Activated CD8-positive, alpha-beta memory T cell treated with anti-CD3 and anti-CD28 coated beads for 4 hours (primary cell): ENCODE results near the gene WDR19.

ENCODE experiments used
- DNase-seq, 2 donors: peaks; one replicate each; pipeline ENCODE4 v3.0.0-alpha.2; 2020; ENCODE audit warnings: low read depth in 2 of 2

WDR19 gene

DNA sequence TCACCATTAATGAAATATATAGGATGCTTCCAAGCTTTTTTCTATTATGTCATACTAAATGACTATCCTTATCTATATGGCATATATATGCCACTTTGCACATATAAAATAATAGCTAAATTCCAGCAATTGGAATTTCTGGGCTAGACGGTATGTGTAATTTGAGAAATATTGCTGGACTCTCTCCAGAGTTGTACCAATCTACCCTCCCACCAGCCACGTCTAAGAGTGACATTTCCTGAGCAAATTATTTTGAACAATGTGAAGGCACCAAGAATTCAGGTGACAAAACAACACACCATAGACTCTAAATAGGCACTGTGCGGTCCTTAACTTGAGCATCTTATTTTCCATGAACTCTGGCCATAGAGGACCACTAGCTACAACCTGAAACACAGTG is 121.5 kb downstream of the WDR19 start:
- no peak for DNase-seq

DNA sequence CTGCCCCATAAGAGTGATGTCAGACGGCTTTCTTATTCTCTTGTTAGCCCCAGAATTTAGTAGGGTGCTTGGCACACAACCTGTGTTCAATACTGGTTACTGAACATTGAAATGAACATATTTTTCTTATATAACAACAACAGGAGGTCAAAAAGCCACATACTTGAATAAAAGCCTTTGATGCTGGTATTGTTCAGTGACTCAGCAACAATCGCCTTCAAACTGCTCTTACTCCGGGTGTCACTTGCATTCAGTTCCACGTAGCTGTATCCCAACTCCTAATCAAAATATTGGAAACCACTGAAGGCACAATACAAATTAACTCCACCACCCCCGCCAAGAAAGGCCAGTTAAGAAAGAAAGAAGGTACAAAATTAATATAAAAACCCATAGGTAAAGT is 122.3 kb downstream of the WDR19 start:
- no peak for DNase-seq

DNA sequence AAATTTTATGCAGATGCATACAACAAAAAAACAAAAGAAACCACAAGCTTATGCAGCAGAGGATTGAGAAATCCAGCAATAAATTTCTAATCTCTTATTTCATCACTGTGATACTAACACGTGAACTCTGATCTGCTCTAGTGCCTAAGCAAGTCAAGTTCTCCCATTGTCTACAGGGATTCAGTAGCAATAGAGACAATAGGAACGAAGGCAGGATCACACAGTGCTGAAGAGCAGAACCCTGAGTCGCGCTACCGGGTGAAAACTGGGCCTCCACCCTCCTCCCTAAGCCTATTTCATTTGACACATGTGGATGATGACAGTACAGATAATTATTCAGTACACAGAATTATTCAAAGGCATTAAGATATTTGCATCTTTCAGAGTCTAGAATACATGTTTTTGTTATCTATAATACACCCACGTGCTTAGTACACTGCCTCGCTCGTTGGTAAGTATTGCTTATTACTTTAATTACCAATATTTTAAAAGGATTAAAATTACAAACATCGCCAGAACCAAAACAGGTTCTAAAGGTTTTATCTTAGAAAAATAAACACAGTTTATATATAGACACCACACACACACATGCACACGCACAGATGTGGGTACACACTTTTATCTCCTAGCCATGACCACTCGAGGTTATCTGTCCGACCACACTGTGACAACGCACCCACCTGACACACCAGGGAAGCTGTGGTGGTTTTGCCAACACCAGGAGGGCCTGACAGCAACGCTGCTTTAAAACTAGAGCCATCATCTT is 123.8 kb downstream of the WDR19 start:
- DNase-seq = no peak

DNA sequence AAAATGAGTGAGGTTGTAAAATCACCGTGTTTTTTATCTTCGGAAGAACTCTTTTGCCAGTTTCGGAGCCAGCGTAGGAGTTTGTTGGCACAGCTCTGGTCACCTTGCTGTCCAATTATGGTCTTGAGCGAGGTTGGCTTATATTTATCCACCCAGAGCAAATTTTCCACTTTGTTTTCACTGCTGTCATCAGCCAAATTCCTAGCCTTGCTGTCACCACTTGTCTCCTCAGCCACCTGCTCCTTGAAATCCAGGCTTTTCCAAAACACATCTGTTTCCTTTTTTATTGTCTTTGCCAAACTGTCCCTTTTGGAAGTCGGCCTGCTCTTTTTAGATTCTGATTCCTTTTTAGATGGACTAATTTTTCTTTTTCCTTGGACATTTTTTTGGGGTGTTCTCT is 126.3 kb downstream of the WDR19 start:
- DNase-seq = no peak

DNA sequence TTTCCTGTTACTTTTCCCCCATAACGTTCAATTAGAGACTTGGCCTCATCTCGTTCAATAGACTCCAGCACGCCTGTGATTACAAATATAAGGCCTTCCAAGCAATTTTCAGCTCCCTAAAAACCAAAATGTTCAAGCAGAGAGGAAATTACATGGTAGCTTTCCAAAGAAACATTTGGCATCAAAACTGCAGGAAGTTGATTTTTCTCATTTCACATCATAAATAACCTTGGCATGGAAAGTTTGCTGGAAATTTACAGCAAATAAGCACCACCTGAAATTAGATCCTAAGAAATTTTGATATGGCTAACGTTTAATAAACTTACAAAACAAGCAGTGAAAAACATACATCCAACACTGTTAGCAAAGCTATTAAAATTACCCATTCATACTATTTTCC is 130.5 kb downstream of the WDR19 start:
- no peak for DNase-seq

DNA sequence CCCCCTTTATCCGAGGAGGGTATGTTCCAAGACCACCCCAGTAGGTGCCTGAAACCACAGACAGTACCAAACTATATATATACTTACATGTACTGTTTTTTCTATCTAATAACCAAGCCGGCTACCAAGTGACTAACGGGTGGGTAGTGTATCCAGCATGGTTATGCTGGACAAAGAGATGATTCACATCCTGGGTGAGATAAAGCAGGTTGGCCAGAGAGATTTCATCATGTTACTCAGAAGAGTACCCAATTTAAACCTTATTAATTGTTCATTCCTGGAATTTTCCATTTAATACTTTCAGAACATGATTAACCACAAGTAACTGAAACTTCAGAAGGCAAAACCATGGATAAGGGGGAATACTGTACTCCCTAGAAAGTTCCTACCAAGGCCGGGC is 137.3 kb downstream of the WDR19 start:
- no peak for DNase-seq

DNA sequence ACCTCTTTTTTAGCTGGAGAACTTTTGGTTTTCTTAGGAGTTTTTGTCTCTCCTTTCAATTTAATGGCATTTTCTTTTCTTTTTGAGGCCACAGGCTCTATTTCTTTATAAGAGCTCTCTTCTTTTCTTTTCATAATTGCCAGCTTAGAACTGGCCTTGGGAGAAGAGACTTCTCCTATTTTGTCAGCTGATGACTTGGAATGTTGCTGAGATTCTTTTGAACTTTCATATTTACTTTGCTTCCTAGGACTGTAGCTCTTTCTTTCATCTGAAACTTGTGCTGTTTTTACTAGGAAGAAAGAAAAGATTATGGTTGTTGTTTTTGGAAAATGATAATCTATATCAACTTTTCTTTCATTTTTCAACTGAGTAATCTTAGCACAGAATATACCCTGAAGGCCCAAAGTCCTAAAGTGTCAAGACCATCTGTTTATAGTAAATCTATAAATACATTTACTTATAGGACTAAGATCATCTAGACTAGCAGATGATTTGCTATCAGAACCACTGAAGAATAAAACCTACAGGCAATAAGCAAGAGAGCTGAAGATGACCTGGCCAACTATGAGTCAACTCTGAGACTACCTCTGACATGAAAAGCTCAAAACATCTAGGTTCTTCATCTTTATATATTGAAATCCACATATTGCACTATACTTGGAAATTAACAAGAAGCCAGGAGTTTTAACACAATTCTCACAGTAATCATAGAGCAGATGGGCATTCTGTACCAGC is 138.2 kb downstream of the WDR19 start:
- DNase-seq = no peak

DNA sequence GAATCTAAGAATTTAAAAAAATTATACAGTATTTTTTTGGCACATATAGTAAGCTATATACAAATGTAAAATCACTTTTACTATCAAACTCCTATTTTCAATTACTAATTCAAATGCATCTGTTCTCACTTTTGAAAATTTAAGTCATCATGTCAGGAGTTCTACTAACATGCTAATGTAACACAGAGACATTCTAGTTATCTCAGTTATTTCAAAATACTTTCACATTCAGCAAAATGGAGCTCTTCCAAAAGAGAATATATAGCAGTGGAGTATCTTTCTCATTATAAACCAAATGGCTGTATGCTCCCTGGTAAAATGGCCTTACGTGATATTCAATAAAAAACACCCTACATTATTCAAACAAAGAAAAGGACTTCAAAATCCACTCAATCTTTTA is 141.5 kb downstream of the WDR19 start:
- DNase-seq = no peak

DNA sequence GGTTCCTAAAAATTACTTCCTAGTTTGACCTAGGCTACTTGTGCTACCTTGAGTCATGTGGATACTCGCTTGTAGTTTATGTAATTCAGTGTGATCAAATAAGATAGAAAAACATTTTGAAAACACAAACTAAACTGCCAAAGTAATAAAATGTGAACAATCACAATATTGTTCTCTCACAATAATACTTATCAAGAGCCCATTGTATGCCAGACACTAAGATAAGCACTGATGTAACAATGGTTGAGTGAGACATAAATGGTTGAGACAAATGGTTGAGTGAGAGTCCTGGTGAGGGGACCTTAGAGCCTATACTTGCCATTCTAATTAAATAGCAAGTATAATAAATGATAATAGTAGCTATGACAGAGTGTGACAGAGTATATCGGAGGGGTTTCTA is 142.1 kb downstream of the WDR19 start:
- DNase-seq = no peak

DNA sequence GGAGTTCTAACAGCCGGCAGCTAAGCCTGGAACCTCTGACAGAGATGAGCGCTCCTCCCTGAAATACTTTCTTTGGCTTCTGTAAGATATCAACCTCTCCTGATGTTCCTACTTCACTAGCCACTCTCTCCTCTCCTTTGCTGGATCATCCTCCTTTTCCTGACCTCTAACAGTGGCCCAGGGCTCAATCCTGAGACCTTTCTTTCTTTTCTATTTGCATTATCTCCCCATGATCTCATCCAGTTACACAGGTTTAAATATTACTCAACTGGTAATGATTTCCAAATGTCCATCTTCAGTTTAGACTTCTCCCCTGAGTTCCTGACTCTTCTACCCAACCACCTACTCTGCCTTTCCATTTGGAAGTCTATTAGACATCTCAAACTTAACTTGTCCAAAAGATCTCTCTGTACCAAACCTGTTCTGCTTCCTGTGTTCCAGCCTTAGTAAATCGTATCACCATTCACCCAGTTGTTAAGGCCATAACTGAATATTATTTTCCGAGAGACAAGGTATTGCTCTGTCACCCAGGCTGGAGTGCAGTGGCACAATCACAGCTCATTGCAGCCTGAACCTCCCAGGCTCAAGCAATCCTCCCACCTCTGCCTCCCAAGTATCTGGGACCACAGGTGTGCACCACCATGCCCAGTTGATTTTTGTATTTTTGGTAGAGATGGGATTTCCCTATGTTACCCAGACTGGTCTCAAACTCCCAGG is 142.7 kb downstream of the WDR19 start:
- DNase-seq = no peak

DNA sequence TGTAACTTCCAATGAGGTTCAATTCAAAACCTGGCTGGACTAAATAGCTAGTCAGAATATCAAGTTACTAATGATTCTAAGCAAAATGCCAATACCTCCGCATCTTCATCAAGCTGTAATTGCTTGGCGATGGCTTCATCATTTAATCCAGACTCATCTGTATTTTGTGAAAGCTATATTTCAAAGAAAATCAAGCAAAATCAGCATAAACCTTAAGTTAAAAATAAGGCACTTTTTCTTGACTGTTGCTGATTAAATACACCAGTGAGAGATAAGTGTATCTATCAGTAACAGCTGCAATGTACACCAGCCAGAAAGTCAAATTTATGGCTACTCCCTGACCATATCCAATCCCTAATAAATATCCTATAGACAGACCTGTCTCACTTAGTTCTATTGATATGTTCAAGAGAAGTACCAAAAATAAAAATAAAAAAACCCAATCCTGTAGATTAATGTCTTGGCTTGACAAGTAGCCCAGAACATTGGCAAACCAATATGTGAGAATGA is 144.2 kb downstream of the WDR19 start:
- no peak for DNase-seq

DNA sequence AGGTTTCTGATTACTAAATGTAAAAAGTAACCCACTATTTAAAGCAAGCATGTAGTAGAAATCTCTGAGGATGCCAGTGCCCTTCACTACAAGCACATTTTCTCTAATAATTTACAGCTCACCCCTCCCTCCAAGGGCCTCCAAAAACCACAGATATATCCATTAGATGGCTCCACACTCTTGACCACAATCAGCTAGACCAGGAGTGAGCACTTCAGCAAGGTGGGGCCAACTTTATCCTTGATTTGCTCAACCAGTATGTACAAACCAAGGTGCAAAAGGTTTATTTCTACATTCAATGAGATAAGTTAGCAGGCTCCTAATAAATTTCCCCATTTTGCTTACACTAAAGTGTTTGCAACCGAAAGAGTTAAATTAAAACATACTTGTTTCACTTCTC is 148.0 kb downstream of the WDR19 start:
- DNase-seq = no peak

DNA sequence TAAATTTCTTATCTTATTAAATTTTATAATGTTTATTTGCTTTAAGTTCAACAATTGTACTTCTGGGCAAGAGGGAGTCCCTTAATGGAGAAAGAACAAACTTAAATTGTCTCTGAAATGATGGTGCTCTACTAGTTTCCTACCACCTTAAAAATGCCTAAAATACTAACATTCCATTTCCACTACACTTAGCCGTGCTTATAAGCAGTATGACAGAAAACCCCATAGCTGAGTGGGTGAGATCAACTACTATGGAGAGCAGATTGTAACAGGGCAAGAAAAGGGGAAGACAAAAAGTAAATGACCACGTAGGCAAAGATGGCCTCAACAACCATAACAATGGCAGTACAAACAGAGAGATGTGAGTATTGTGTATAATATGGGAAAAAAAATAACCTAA is 148.9 kb downstream of the WDR19 start:
- no peak for DNase-seq
